Ramos (cell line): Measurements from ENCODE around the gene FHOD1.

ENCODE experiments used
- in situ Hi-C: fragments of 300-500 bp; cut with MboI; formaldehyde crosslinking; loops from one replicate; pipeline ENCODE4 v1.14.3; 2022; ENCODE audit warnings: low sequenced_read_pairs; ENCODE audit not compliant: unreplicated experiment

FHOD1 gene

DNA sequence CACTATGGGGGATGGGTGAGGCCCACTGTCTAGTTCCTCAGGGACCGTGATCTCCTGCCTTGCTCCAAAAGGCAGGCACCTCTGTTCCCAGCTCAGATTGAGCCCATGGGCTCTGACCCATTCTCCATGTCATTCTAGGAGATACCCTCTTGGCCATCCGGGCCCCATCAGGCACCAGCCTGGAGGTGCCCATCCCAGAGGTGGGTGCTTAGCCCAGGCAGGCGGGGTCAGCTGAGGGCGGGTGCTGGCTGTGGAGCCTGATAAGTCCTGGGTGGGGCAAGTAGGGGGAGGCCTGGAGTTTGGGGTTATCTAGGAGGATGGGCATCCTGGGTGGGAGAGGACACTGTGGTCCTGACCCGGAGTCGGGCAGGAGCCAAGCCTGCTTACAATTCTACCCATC is 53.0 kb downstream of the FHOD1 start:
- in situ Hi-C loops, result no loop called here

DNA sequence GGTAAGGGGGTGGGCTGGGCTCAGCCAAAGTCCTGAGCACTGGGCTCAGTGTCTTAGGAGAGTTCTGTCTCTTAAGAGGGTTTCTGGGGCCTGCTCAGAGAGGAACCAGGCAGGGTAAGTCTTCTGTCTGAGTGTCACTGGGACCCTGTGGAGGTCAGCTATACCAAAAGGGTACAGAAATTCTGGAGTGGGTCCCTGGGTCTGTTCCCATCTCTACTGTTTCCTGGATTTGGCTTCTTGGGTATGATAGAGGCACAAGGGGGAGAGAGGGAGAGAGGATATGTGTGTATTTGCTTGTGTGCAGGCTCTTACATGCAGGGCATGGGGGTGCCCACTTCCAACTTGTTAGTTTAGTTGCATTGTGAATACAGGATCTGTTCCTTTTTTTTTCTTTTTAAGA is 53.7 kb downstream of the FHOD1 start:
- in situ Hi-C loops, result no loop called here

DNA sequence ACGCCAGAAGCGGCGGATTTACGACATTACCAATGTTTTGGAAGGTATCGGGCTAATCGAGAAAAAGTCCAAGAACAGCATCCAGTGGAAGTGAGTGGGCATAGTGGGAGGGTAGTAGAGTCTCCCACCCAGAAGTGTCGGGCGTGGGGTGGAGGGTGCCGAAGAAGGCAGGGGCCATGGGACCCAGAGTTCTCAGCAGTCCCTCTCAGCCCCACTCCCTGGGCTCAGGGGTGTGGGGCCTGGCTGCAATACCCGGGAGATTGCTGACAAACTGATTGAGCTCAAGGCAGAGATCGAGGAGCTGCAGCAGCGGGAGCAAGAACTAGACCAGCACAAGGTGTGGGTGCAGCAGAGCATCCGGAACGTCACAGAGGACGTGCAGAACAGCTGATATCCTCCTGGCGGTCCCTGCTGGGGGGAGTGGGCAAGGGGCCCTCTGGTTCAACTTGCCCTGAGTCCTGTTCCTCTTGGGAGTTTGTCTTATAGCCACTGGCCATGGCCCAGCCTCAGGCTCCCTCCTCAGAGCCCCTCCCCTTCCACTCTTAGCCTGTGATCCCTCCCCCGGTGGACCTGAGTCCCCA is 54.4 kb downstream of the FHOD1 start:
- in situ Hi-C loops, result no loop called here

DNA sequence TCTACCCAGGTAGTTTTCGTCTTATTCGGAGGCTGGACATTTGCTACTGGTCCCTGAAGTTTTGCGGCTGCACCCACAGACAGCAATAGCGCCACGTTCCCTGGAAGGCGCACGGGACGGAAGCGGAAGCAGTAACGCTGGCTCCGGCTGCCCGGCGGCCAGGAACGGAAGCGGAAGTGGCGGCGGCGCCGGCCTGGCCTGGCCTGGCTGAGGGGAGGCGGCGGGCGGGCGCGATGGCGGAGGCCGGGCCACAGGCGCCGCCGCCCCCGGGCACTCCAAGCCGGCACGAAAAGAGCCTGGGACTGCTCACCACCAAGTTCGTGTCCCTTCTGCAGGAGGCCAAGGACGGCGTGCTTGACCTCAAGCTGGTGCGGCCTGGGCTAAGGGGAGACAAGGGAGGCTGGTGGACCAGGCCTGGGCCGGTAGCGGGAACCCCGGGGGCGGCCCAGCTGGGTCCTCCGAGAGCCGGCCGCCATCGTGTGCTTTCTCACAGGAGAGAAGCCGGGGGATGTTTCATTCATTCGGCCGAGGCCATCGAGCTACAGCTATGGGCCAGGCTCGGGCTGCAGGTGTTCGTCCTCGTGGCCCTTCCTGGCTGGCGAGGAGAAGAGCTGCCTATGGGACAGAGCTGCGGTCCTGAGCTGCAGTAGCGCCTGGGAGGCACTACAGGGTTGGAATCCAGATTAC is 55.1 kb downstream of the FHOD1 start, which contains the start of gene E2F4:
Gene E2F4 (plus strand): TSS at position 161 of the 687 bp plus-strand sequence. CDS start 73 bp downstream, at position 234.
- in situ Hi-C loops, result no loop called here

DNA sequence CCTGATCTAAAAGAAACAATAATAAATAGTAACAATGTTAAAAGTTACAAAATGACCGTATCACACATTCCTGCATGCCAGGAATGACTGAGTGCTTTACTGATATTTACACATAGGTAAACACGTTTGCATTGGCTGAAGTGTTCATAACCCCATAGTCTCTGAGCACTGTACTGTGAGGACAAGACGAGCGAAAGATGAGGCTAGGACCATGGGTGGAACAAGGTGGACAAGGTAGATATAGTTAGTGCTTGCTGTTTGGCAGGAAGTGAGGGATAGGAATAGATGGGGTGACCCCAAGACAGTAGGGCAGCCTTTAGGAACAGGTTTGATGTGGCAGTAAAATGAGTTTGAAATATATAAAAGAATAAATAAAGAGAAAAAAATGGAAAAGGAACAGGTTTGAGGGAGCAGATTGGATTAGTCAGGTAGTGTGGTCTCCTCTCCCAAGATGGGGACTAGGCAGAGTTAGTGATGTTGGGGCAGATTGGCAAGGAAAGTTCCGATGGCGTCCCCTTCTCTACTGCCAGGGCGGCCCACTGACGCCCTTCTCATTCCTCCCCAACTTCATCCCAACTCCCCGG is 55.8 kb downstream of the FHOD1 start:
- in situ Hi-C loops, result no loop called here

DNA sequence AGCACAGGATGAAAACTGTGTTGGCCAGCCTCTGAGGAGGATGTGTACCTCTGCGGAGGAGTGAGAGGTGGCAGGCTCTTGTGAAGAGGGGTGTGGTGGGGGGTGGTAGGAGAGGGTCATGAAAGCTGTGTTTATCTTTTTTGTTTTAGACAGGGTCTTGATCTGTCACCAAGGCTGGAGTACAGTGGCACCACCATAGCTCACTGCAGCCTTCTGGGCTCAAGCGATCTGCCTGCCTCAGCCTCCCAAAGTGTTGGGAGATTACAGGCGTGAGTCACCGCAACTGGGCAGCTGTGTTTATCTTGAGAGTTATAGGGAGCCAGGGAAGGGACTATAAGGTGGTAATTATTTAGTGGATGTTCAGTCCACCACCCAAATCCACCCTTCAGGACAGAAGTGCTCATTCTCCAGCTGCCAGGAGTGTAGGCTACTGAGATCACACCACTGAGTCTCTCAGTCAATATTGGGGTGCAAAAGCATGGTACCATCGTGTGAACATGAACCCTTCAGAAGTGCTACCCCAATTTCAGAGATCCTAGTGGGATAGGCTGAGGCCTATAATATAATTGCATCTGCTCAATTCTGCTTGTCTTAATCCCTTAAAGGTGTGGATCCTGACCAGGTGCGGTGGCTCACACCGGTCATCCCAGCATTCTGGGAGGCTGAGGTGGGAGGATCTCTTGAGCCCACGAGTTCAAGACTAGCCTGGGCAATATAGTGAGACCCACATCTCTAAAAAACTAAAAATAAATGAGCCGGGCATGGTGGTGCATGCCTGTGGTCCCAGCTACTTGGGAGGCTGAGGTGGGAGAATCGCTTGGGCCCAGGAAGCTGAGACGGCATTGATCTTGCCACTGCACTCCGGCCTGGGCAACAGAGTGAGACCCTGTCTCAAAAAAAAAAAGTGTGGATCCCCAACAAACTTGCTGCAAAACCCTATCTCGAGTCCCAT is 56.6 kb downstream of the FHOD1 start:
- in situ Hi-C loops, result no loop called here

DNA sequence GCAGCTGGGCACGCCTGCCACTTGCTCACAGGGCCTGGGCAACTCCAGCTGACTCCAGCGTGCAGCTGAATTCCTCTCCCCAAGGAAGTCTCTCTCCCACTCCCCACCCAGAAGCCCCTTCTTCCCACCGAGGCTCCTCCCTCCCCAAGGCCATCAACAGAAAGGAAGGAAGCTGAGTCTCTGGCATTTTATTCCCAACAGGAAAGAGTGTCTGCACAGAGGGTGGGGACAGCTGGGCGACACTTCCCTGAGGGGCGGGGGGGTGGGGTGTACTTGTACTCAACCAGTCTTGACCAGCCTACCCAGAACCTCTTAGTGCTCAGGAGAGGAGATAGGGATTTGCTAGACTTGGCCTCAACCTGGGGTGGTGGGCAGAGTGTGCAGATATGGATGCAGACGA is 57.2 kb downstream of the FHOD1 start, which contains the start of gene EXOC3L1:
Gene EXOC3L1 (minus strand): TSS at position 96 of the 400 bp plus-strand sequence. CDS start 460 bp downstream, outside the sequence.
- in situ Hi-C loops, result no loop called here

DNA sequence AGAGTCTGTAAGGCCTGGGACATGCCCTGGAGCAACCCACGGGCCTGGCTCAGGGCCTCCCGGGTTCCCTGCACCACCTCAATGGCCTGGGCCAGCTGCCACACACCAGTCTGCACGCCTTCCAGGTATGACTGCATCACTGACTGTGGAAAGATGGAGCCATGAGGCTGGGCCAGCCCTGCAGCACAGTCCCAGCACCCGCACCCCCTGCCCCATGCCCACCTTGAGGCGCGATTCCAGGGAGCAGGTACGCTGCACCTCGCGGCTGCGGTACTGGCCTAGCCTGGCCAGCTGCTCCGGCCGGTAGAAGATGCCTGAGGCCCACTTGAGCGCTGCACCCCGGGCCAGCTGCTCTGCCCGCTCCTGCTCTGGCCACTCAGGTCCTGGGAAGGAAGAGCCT is 58.5 kb downstream of the FHOD1 start:
- in situ Hi-C loops, result no loop called here

DNA sequence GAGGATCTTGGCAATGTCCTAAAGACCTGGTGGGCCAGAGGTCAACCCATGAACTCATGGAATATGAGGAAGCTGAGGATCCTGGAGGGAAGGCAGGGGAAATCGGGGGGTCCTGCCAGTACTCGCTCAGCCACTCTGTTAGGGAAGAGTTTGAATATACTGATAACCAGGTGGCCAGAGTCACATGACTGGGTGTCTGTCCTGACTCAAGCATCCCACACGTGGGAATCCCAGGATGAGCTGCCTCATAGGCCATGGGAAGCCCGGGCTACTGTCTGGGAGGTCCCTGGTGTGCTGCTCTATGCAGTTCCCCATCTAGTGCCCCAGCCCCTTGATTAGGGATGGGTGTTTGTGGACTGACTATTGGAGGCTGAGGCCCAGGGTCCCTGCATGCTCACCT is 59.0 kb downstream of the FHOD1 start:
- in situ Hi-C loops, result no loop called here

DNA sequence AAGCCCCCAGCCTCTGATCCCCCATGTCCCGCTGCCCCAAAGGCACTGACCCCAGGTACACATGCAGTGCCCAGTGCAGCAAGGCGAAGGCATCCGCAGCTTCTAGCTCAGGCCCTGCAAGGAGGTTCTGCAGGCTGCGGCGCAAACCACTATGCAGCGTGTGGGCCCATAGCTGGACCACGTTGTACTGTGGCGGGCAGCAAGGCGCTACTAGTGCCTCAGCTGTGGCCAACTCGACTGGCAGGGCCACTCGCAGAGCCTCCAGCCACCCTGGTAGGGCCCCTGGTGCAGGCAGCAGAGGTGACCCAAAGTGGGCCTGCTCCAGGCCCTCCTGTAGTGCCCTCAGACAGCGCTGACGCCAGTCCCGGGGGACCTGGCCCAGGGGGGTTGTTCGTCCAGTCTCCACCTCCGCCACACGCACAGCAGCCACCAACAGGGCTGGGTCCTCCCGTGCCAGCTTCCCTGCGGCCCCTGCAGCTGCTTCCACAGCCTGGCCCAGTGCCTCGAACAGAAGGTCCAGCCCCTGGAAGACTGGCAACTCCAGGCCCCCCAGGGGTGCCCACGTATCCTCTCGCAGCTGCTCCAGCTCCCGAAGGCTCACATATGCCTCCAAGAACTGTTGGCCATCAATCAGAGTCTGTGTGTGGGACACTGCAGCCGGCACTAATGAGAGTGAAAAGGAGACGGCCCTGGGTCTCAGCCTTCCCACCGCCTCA is 59.9 kb downstream of the FHOD1 start:
- in situ Hi-C loops, result no loop called here

DNA sequence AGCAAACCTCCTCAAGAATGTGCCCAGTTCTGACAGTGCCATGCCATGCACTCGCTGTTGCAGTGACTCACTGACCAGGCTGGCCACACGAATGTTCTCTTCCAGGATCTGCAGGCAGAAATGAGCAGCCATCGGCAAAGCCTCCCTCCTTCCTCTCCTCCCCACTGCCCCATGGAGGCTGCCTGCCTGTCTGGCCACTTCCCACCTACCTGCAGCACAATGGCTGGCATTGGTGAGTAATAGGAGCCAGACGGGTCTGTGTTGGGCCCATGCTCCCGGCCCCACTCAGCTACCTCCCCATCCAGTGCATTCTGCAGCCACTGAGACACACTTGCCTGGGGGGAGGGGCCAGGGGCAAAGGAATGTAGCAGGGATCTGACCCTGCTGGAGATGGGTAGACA is 60.7 kb downstream of the FHOD1 start:
- in situ Hi-C loops, result no loop called here

DNA sequence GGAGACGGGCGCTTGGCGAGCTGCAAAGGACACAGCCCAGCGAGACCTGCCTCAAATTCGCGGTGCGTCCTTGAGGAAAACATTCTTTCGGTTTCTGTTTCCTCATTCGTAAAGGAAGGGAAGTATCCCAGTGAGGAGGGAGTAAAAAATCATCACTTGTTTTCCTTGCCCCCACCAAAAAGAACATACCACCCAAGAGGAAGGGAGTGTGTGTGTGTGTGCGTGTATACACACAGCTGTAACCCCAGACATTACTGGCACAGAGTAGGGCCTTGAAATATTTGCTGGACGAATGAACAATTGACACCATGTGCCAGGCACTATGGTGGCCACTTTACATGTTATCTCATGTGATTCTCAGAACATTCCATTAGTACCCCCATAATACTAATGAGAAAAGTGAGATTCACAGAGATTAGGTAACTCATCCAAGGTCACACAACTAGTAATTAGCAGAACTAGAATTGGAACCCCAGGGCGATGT is 61.6 kb downstream of the FHOD1 start:
- in situ Hi-C loops, result no loop called here

DNA sequence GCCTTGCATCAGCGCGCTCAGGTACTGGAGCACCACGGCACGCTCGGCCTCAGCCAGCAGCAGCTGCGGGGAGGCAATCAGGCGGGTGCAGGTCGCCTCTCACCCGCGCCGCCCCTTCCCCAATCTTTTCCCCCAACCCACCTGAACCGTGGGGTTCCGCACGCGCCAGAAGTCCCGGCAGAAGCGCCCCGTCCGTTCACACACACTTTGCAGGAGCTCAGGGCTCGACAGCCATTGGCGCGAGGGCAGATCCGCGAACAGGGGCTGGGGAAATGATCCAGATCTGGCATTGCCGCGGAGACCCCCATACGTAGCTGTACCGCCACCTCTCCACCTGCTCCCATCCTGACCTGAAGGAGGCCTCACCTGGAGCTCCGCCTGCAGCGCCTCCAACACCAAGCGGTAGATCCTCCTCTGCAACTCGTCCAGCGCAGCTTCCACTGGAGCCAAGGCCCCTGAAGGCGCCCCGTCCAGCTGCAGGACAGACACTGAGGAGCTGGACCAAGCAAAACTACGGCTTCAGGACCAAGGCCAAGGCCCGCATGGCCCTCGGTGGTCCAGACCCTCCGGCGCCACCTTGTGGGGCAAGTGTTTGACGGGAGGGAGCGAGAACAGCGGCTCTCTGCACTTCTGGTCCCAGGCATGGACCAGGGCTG is 62.2 kb downstream of the FHOD1 start:
- in situ Hi-C loops, result no loop called here

DNA sequence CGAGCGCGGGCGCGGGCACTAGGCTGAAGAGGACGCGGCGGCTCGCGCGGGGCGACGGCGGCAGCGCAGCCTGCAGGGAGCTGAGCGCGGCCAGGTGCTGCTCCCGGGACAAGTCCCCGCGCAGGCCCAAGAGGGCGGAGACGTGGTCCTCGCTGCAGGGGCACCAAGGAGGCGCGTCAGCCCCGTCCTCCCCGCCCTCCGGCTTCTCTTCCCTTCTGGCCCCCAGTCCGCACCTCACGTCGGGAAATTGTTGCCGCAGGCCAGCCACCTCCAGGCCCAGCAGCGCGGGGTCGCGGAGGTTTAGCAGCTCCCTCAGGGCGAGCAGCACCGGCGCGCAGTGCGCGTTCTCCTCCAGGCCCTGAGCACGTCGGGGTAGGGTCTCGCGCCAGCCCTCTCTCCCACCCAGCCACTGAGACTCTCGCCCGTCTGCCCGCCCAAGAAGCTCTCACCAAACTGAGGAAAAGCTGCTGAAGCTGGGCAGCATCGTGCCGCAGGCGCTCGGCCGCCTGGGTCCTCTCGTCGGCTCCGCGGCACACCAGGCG is 62.8 kb downstream of the FHOD1 start:
- in situ Hi-C loops, result no loop called here

DNA sequence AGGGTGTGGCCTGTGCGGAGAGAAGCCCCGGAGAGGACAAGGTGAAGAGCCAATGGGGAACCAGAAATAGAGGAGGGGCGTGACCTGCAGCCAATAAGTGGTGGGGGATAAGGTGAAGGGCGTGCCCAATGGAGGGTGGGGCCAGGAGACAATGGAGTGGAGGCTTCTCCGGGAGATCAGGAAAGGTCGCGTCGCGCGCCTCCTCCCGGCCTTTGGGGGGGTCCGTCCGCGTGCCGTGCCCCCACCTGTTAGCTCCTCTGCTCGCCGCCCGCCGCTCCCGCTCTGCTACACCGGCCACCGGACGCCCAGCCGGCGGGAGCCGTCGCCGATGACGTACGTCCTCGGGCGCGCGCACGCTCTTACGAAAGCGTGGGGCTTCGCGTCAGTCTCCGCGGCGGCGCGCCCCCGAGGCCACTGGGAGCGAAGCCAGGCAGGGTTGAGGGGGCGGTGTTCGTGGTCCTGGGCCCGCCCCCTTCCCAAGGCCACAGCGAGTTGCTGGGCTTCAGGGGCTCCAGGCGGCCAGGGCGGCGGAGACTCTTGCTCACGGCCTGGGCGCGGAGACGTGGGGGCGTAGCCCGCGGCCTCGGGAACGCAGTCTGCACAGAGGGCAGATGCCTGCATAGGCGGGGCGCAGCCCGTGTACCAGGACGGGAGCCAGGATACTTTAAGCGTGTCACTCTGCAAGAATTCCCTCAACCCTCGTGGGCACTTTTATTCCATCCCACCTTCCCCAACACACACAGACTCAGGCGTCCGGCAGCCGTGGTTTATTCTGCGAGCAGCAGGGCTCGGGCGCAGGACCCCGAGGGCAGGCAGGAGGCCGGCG is 63.4 kb downstream of the FHOD1 start, which contains the start of gene MATCAP1:
Gene MATCAP1 (minus strand): TSS at position 337 of the 826 bp plus-strand sequence. CDS start 3,353 bp downstream, outside the sequence.
- in situ Hi-C loops, result no loop called here

DNA sequence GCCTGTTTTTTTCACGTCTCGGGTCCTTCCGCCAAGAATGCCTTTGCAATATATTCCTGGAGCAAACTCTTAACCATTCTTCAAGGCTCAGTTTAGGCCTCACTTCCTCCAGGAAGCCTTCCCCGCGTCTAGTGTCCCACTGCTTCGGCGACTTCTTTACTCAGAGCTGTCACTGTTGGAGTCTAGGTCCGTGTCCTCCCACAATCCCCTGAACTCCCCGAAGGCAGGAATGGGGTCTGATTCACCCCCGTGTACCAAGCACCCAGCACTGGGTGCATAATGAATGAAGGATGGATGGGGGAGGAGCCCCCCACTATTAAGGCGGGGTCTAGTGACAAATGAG is 64.0 kb downstream of the FHOD1 start:
- in situ Hi-C loops, result no loop called here

DNA sequence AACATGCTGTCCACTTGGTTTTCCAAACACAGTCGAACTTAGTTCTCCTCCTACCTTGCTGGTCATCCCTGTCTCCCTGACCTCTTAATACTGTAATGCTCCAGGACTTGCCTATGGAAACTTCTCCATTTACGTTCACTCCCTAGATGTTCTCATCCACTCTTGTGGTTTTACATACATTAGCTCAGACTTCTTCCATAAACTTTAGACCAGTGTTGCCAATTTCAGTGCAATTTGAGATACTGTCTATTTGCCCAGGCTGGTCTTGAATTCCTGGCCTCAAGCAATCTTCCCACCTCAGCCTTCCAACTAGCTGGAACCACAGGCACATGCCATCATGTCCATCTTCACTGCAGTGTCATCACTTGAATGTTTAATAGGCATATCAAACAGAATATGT is 65.0 kb downstream of the FHOD1 start:
- in situ Hi-C loops, result no loop called here

DNA sequence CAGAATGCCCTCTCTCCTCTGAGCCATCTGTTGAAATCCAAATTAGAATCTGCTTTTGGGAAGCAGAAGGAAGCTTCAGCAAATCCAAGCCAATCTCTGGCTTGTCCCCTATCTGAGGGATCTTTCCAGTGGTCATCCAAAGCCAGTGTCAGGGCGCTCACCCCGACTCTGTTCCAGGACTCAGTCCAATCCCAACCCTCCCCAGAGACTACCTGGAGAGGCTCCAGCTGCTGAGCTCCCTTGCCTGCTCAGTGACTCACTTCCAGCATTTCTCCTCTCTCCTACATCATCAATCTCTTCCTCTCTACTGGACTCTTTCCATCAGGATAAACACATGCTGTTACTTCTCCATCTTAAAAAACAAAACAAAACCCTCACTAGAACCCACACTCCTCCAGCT is 65.9 kb downstream of the FHOD1 start:
- in situ Hi-C loops, result no loop called here
